ENCODE data around the gene SMPX. TPM values are rescaled to one million over a fixed set of nuclear protein-coding genes. Genes with fewer than 3 reads are reported as not detected.

SMPX gene
- total and polyA plus RNA-seq, 2 of the 4 experiments (the other 2 are of a cell fraction): not detected

GRCh38 chrX:21675931-21676330 lies 82.0 kb downstream of the SMPX start:
- Histone ChIP-seq H3K9ac (ENCODE audit: low read depth, low read length) (no peak overlapping the region), H3K36me3 (ENCODE audit: control insufficient read depth, insufficient read depth, low read length) (no peaks in the 10 kb centered on the region), H3K79me1 (ENCODE audit: low read depth in 1 of 2, low read length in 2 of 2) (no peaks in the 10 kb centered on the region), H4K91ac (ENCODE audit: insufficient read depth, low read depth, low read length) (no peak overlapping the region), H3K4me3 (ENCODE audit: insufficient read depth, low read depth, low read length) (no peak overlapping the region), H3K27ac (ENCODE audit: insufficient read depth, low read length) (no peak overlapping the region), H2AFZ (replicated peaks; ENCODE audit: low read length, poor library complexity) (no peak overlapping the region), H4K20me1 (ENCODE audit: insufficient read depth, low read length) (no peaks in the 10 kb centered on the region), H3K56ac (ENCODE audit: extremely low read depth, insufficient read depth, low read length) (no peak overlapping the region), H3K23ac (ENCODE audit: low read depth, low read length) (no peak overlapping the region), H3K18ac (ENCODE audit: low read depth, low read length) (no peak overlapping the region), H3K9me1 (ENCODE audit: insufficient read depth, low read length) (no peaks in the 10 kb centered on the region), H3K14ac (replicated peaks; ENCODE audit: low read depth, low read length) (no peak overlapping the region), H4K8ac (ENCODE audit: low read depth in 2 of 2, low read length in 2 of 2) (no peak overlapping the region), H3K27me3 (ENCODE audit: control insufficient read depth, insufficient read depth, low read length) (peaks cover 2% of the 10 kb centered on the region; the same call in 1 of the 2 replicates), H2BK20ac (ENCODE audit: low read depth, low read length) (no peak overlapping the region), H3K4ac (ENCODE audit: low read depth, low read length) (no peak overlapping the region), H3K4me2 (ENCODE audit: low read depth, low read length) (no peak overlapping the region), H4K5ac (ENCODE audit: low read depth, low read length) (no peak overlapping the region), H2BK120ac (ENCODE audit: low read depth, low read length) (no peak overlapping the region), H2BK5ac (ENCODE audit: low read depth, low read length, poor library complexity, severe bottlenecking) (no peak overlapping the region), H2AK5ac (ENCODE audit: low read depth, low read length) (no peak overlapping the region), H3K4me1 (ENCODE audit: control insufficient read depth, insufficient read depth, low read length) (no peaks in the 10 kb centered on the region), H2AK9ac (replicated peaks; ENCODE audit: low read depth, low read length, poor library complexity) (no peak overlapping the region), H2BK15ac (ENCODE audit: low read depth, low read length) (no peak overlapping the region), H3K9me3 (ENCODE audit: control insufficient read depth, insufficient read depth, low read length) (no peaks in the 10 kb centered on the region)
- ChIA-PET CTCF (no interaction called here), POLR2A (ENCODE audit: unreplicated experiment) (no interaction called here)
- no peak for DNase-seq
- no CpG with 5 or more reads among the region's 2 CpGs for WGBS, 2 experiments (ENCODE audit: extremely low coverage in 2 of 2, insufficient read length in 1 of 2)
- no peak for ATAC-seq (ENCODE audit: low read depth)
- in situ Hi-C loops (cut with MboI; ENCODE audit: low sequenced_read_pairs) (no loop called here), intact Hi-C loops (cut with micrococcal nuclease) (no loop called here), dilution Hi-C loops (cut with HindIII; ENCODE audit: low sequenced_read_pairs, unreplicated experiment) (no loop called here)
- TF ChIP-seq CEBPB (IDR thresholded peaks at IDR 0.05; ENCODE audit: low read depth, low read length) (no peak), CTCF (conservative IDR thresholded peaks at IDR 0.05; ENCODE audit: low read depth, low read length) (no peak), RCOR1 (IDR thresholded peaks at IDR 0.05; ENCODE audit: insufficient replicate concordance, low read length) (no peak), RAD21 (IDR thresholded peaks at IDR 0.05; ENCODE audit: low read length) (no peak), SMC3 (IDR thresholded peaks at IDR 0.05; ENCODE audit: low read depth, low read length) (no peak)
- no TSS peak for BruUV-seq (replicated peaks)
